Cardiac septum (tissue), 1 donor: ENCODE data around the gene PKDCC. TPM values are rescaled to one million over a fixed set of nuclear protein-coding genes. Genes with fewer than 3 reads are reported as not detected.
A peak's percentile ranks its signal among the peaks of the same experiment; 100 is the strongest.

ENCODE experiments used
- DNase-seq: peaks from one replicate; pipeline ENCODE4 v3.0.0-alpha.2; 2020; ENCODE audit warnings: low spot score
- intact Hi-C: fragments of 100-400 bp; cut with DNase I; formaldehyde crosslinking; loops from one replicate; pipeline ENCODE4 v1.14.0; 2022
- total RNA-seq: library from RNA; stranded (reverse); fragmentation: NEBNext Ultra II Directional; extraction: Animal tissue kit (Norgen Biotek cat#: 25700); gene quantifications from one replicate; pipeline ENCODE4 v1.2.1, GENCODE V29; 2021
- donor health status: DM: no; HTN: no; CAD: no.

Gene PKDCC
- total RNA-seq, 1 donor from 2014 or later: 74.7 TPM

DNA sequence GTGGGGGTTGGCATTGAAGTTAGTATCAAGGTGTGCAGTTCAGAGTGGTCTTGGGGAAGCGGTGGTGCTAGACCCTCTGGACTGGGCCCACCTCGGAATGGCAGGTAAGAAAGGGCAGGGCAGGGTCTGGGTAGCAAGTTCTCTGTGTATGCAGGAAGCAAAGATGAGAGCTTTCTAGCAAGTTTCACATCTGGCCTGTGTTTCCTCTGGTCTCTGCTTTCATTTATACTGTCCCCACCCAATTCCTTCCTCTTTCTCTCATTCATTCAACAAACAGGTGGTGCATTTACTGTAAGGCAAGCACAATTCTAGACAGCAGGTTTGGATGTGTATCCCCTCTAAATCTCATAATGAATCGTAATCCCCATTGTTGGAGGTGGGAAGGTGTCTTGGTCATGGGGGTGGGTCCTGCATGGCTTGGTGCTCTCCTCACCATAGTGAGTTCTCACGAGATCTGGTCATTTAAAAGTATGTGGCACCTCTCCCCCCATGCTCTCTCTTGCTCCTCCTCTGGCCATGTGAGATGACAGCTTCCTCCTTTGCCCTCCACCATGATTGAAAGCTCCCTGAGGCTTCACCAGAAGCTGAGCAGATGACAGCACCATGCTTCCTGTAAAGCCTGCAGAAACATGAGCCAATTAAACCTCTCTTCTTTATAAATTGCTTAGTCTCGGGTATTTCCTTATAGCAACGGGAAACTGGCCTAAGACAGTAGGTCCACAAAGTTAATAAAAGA, 51.8 kb downstream of the PKDCC start:
- DNase-seq: no peak
- intact Hi-C loops: loop anchor here (2.0 to 5.0 kb wide), 3 partner anchors 41 to 228 kb away; partner anchors contain the start of gene EML4

DNA sequence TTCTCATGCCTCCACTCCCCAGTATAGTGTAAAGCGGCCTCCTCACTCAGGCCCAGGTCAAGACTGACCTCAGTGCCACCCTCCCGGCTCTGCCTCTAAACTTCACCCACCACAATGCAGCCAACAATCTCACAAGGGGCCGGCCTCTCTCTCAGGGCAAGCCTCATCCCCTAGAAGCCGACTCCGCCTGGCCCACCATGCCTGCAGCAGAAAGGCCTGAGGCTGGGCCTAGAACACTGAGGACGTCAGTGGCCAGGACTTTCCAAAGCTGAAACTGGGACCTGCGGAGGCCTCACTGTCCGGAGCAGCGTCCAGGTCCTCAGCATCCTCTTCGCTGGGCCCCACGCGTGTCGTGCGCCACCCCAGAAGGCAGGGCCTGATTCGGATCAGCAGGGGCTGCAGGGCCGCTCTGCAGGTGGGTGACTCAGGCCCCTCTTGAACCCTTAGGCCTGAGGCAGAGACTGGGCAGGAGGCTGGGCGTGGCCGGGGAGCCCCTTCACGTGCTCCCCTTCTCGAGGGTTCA, 52.9 kb downstream of the PKDCC start:
- intact Hi-C loops: loop anchor here (2.0 kb wide), 1 partner anchor 40 kb away; no protein-coding TSS in a partner anchor
- no peak for DNase-seq

GRCh38 chr2:42101206-42102023, 53.6 kb downstream of the PKDCC start:
- peak; percentile 86 for DNase-seq
- intact Hi-C loops: loop anchor here (2.0 kb wide), 2 partner anchors 31 to 39 kb away; no protein-coding TSS in a partner anchor

DNA sequence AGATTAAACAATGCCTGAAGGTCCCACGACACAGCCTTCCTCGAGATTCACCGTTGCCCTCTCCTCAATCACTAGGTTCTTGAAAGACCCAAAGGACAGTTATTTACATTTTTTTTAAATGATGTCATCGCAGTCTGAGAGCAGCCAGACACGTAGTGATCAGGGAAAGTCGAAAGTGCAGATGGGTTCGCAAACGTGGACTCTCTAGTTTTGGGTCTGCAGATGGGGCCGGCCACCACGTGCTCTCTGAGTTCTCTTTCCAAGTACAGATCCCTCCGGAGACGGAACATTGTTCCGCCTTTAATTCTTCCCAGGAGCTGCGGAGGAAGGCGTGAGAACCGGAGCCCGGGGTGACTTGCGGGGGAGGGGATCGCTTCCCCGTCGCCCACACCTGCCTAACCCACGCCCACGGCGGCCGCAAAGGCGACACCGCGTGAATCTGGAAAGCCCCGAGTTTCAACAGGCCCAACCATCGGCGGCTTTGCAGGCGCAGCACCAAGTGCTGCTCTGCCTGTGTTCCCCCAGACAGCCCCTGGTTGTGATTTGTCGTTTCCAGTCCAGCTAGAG, 54.3 kb downstream of the PKDCC start:
- DNase-seq: peak; percentile 84
- intact Hi-C loops: loop anchor here (2.0 kb wide), 1 partner anchor 31 kb away; no protein-coding TSS in a partner anchor

- intact Hi-C loops: loop anchor here (2.0 kb wide), 1 partner anchor 30 kb away; no protein-coding TSS in a partner anchor
- DNase-seq: peak; percentile 86
Measured at GRCh38 chr2:42102591-42103450, 55.0 kb downstream of the PKDCC start.

DNA sequence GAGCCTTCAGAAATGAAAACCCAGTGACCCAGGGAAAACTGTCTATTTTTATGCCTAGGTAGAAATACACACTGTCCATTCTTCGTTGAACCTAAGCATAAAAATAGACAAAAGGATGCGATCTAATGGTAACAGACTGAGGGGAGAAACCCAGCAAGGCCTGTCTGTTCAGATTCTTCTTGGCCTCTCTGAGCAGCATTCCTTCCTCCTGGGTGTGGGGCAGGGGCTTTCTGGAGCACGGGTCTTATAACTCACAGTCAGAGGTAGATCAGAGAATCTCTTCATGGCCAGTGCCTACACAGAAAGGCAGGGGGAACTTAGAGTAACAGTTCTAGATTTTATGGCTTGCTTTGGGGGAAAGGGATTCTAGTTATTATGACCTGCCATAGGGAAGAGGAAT, 56.0 kb downstream of the PKDCC start:
- intact Hi-C loops: loop anchor here (2.0 kb wide), 1 partner anchor 29 kb away; no protein-coding TSS in a partner anchor

GRCh38 chr2:42104621-42105020, 56.8 kb downstream of the PKDCC start:
- intact Hi-C loops: no loop called here

More for the DNA sequence above, 56.0 kb downstream of the PKDCC start:
- DNase-seq: no peak

DNA sequence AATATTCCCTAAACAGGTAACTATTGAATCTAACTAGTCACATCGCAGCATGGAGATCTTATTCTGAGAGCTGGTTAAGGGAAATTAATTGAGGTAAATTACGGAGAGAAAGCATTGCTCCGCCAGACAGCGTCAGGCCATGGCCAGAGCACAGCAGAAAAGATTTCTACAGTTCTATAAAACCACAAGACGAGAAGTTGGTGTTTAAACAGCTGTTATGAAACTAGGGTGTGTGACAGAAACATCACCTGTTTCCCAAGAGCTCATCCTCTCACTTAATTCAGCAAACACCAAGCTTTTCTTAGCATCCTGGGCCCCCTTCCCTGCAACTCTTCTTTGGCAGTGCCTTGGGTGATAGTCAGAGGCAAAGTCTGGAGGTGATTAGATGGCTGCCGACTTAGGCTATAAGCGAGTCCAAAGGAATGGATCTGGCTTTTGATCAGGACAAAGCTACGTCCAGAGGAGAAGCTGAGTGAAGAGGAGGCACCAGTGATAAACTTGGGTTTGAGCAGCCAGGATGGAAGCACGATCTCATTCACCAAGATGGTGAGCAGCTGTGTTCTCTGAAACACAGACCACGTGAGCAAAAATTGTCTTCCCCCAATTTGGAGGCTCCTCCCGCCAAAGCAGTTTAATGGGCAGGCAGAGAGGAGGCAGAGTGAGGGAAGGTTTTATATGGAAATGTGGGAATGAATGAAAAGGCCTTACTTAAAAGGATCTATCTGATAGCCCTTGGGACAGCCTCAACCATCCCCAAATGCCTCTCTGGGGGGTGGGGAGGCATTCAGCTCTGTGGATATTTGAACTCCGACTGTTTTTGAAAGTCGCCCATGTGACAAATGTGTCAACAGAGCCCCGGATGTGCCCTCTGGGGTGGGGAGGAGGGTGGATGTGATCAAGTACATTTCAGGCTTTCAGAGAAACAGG, 57.8 kb downstream of the PKDCC start:
- peak; percentile 87 for DNase-seq
- intact Hi-C loops: no loop called here

More at GRCh38 chr2:42104621-42105020, 56.8 kb downstream of the PKDCC start:
- no peak for DNase-seq

DNA sequence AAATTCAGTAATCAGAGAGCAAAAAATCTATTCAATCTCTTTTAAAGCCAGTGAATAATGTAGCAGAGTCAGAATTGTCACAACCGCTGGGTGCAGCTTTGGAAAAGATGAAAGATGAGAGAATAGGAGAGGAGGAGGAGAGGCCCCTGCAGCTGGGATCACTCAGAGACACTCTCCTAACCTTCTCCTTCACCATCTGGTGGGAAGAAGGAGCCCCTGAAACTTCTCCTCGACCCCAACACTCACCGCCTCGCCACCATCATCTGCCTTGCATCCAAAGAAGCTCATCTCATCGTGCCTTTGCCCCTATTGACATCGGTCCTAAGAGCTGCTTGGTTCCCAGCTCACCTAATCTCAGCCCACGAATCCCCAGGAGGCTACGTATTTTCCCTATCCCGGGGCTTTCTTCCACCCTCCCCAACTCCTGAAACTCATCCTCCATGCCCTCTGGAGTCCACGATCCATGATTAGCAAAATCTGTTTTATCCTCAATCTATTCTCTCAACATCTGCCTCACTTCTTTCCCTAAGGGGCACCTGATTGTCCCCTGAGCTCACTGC, 58.5 kb downstream of the PKDCC start:
- no peak for DNase-seq
- intact Hi-C loops: no loop called here

DNA sequence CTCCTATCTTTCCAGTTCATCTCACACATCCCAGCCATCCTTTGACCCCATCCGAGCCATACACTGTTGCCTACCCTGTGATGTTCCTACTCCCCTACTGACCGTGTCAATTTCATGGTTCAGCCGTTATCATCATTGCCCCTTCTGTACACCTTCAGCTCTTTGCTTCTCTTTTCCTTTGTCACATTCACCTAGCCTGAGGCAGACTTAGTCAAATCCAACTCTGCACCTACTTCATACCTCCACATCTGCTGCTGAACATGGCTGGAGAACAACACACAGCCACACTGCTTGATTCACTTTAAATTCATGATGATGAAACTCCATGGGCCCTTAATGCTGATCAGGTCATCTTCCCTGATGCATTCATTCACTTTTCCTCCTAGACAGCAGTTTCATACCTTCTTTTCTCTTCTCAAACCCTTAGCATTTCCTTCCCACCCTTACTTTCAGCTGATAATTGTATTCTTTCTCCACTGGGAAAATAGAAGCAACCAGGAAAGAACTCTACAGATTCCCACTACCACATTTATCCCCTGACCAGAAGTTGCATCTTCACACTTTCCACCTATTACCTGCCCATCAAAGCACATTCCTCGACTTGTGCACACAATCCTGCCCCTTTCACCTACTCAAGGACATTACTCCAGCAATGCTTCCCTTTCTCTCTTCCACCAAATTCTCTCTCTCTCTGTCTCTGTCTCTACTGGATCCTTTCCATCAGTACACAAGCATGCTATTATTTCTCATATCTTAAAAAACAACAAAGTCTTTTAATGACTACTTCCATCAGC, 59.6 kb downstream of the PKDCC start:
- intact Hi-C loops: no loop called here

More for the DNA sequence above, 59.6 kb downstream of the PKDCC start:
- DNase-seq: no peak

Other genes starting within 250 kb of the PKDCC start
- 7.9 TPM for gene EML4, start 121.3 kb downstream of the PKDCC start, total RNA-seq